Measurements from ENCODE around the gene SNX30.
A peak's percentile ranks its signal among the peaks of the same experiment; 100 is the strongest.

SNX30 gene

GRCh38 chr9:112755675-112756074, 5.1 kb downstream of the SNX30 start:
- Histone ChIP-seq H2BK12ac (ENCODE audit: low read length) (no peak overlapping the region), H3K4me1 (ENCODE audit: control insufficient read depth in 1 of 2, insufficient read depth in 2 of 2, low read length in 2 of 2) (peaks cover 20 to 35% of the 10 kb centered on the region in 2 experiments), H2BK5ac (ENCODE audit: low read depth, low read length, poor library complexity) (no peak overlapping the region), H3K79me1 (ENCODE audit: low read length) (peaks cover 14% of the 10 kb centered on the region), H2AFZ (ENCODE audit: insufficient read depth, low read length, poor library complexity) (no peak overlapping the region), H3K27ac (ENCODE audit: low read depth, low read length) (no peak overlapping the region), H3K4me3 (ENCODE audit: low read depth, low read length) (no peak overlapping the region), H4K12ac (ENCODE audit: low read depth, low read length) (no peak overlapping the region), H3K4ac (ENCODE audit: low read depth, low read length) (no peak overlapping the region), H4K91ac (ENCODE audit: low read depth, low read length) (no peak overlapping the region), H3K23ac (ENCODE audit: low read length) (no peak overlapping the region), H2AK5ac (ENCODE audit: low read length) (no peak overlapping the region), H3K4me2 (ENCODE audit: low read length) (no peak overlapping the region), H3K9me3 (ENCODE audit: insufficient read depth, low read depth, low read length) (no peaks in the 10 kb centered on the region), H3K14ac (ENCODE audit: low read length) (no peak overlapping the region), H3K36me3 (ENCODE audit: control insufficient read depth in 1 of 2, insufficient read depth in 2 of 2, low read length in 2 of 2) (no peaks in the 10 kb centered on the region), H2BK120ac (ENCODE audit: insufficient read depth, low read length, poor library complexity) (no peak overlapping the region), H3K9ac (ENCODE audit: low read length) (no peak overlapping the region), H3K18ac (ENCODE audit: low read length) (no peak overlapping the region), H3K79me2 (ENCODE audit: control insufficient read depth, insufficient read depth, low read length, poor library complexity) (peaks cover 5% of the 10 kb centered on the region), H3K27me3 (ENCODE audit: insufficient read depth, low read length) (no peaks in the 10 kb centered on the region), H4K8ac (ENCODE audit: low read depth, low read length) (no peak overlapping the region)
- no CpG with 5 or more reads among the region's 4 CpGs for WGBS (ENCODE audit: extremely low coverage, insufficient coverage, insufficient read length)
- peak in 1 of 2 donors; percentile 26 for DNase-seq

GRCh38 chr9:112757282-112757883, 6.8 kb downstream of the SNX30 start:
- H2AK5ac ChIP-seq (ENCODE audit: low read length) = no peak overlapping the region
- H3K4ac ChIP-seq (ENCODE audit: low read depth, low read length) = peak overlapping the region; percentile 24
- H3K4me3 ChIP-seq (ENCODE audit: low read depth, low read length) = no peak overlapping the region
- H3K27ac ChIP-seq (ENCODE audit: low read depth, low read length) = no peak overlapping the region
- no peaks in the 10 kb centered on the region for H3K9me3 ChIP-seq (ENCODE audit: insufficient read depth, low read depth, low read length)
- no peak overlapping the region for H3K23ac ChIP-seq (ENCODE audit: low read length)
- H2BK12ac ChIP-seq (ENCODE audit: low read length) = no peak overlapping the region
- peaks cover 20 to 29% of the 10 kb centered on the region in 2 experiments for H3K4me1 ChIP-seq (ENCODE audit: control insufficient read depth in 1 of 2, insufficient read depth in 2 of 2, low read length in 2 of 2)
- H2BK5ac ChIP-seq (ENCODE audit: low read depth, low read length, poor library complexity) = no peak overlapping the region
- WGBS (ENCODE audit: extremely low coverage, insufficient coverage, insufficient read length) = no CpG with 5 or more reads among the region's 7 CpGs
- no peak overlapping the region for H4K12ac ChIP-seq (ENCODE audit: low read depth, low read length)
- no peak overlapping the region for H3K14ac ChIP-seq (ENCODE audit: low read length)
- no peak overlapping the region for H3K4me2 ChIP-seq (ENCODE audit: low read length)
- DNase-seq = peak in 1 of 2 donors; percentile 78
- H3K18ac ChIP-seq (ENCODE audit: low read length) = peak overlapping the region; percentile 43
- H2AFZ ChIP-seq (ENCODE audit: insufficient read depth, low read length, poor library complexity) = no peak overlapping the region
- peak overlapping the region; percentile 15 for H4K8ac ChIP-seq (ENCODE audit: low read depth, low read length)
- H4K91ac ChIP-seq (ENCODE audit: low read depth, low read length) = no peak overlapping the region
- H3K27me3 ChIP-seq (ENCODE audit: insufficient read depth, low read length) = no peaks in the 10 kb centered on the region
- no peaks in the 10 kb centered on the region for H3K79me2 ChIP-seq (ENCODE audit: control insufficient read depth, insufficient read depth, low read length, poor library complexity)
- no peaks in the 10 kb centered on the region for H3K36me3 ChIP-seq (ENCODE audit: control insufficient read depth in 1 of 2, insufficient read depth in 2 of 2, low read length in 2 of 2)
- peaks cover 5% of the 10 kb centered on the region for H3K79me1 ChIP-seq (ENCODE audit: low read length)
- no peak overlapping the region for H2BK120ac ChIP-seq (ENCODE audit: insufficient read depth, low read length, poor library complexity)
- no peak overlapping the region for H3K9ac ChIP-seq (ENCODE audit: low read length)

GRCh38 chr9:112757940-112758339, 7.4 kb downstream of the SNX30 start:
- no peak overlapping the region for H2BK5ac ChIP-seq (ENCODE audit: low read depth, low read length, poor library complexity)
- no peaks in the 10 kb centered on the region for H3K79me2 ChIP-seq (ENCODE audit: control insufficient read depth, insufficient read depth, low read length, poor library complexity)
- no CpG with 5 or more reads among the region's 2 CpGs for WGBS (ENCODE audit: extremely low coverage, insufficient coverage, insufficient read length)
- H4K91ac ChIP-seq (ENCODE audit: low read depth, low read length) = no peak overlapping the region
- H3K14ac ChIP-seq (ENCODE audit: low read length) = no peak overlapping the region
- no peak overlapping the region for H3K27ac ChIP-seq (ENCODE audit: low read depth, low read length)
- no peak overlapping the region for H3K4me3 ChIP-seq (ENCODE audit: low read depth, low read length)
- no peak overlapping the region for H3K23ac ChIP-seq (ENCODE audit: low read length)
- peak overlapping the region; percentile 43 for H3K18ac ChIP-seq (ENCODE audit: low read length)
- no peak overlapping the region for H4K12ac ChIP-seq (ENCODE audit: low read depth, low read length)
- H3K9ac ChIP-seq (ENCODE audit: low read length) = no peak overlapping the region
- H2BK12ac ChIP-seq (ENCODE audit: low read length) = no peak overlapping the region
- H3K4me2 ChIP-seq (ENCODE audit: low read length) = no peak overlapping the region
- H2BK120ac ChIP-seq (ENCODE audit: insufficient read depth, low read length, poor library complexity) = no peak overlapping the region
- no peaks in the 10 kb centered on the region for H3K36me3 ChIP-seq (ENCODE audit: control insufficient read depth in 1 of 2, insufficient read depth in 2 of 2, low read length in 2 of 2)
- peaks cover 5% of the 10 kb centered on the region for H3K79me1 ChIP-seq (ENCODE audit: low read length)
- DNase-seq = no peak
- H3K4ac ChIP-seq (ENCODE audit: low read depth, low read length) = peak overlapping the region; percentile 24
- peaks cover 20 to 29% of the 10 kb centered on the region in 2 experiments for H3K4me1 ChIP-seq (ENCODE audit: control insufficient read depth in 1 of 2, insufficient read depth in 2 of 2, low read length in 2 of 2)
- no peak overlapping the region for H2AFZ ChIP-seq (ENCODE audit: insufficient read depth, low read length, poor library complexity)
- H3K9me3 ChIP-seq (ENCODE audit: insufficient read depth, low read depth, low read length) = no peaks in the 10 kb centered on the region
- H2AK5ac ChIP-seq (ENCODE audit: low read length) = no peak overlapping the region
- H3K27me3 ChIP-seq (ENCODE audit: insufficient read depth, low read length) = no peaks in the 10 kb centered on the region
- H4K8ac ChIP-seq (ENCODE audit: low read depth, low read length) = peak overlapping the region; percentile 16

- 94% methylated on average over 2 of the region's 8 CpGs for WGBS (ENCODE audit: extremely low coverage, insufficient coverage, insufficient read length)
Observed at GRCh38 chr9:112760821-112761220, 10.3 kb downstream of the SNX30 start.

More at GRCh38 chr9:112760821-112761220, 10.3 kb downstream of the SNX30 start:
- no peak overlapping the region for H2BK5ac ChIP-seq (ENCODE audit: low read depth, low read length, poor library complexity)
- H3K4me1 ChIP-seq (ENCODE audit: control insufficient read depth in 1 of 2, insufficient read depth in 2 of 2, low read length in 2 of 2) = peaks cover 13 to 23% of the 10 kb centered on the region in 2 experiments
- no peak overlapping the region for H3K4ac ChIP-seq (ENCODE audit: low read depth, low read length)
- no peak for DNase-seq
- peaks cover 2% of the 10 kb centered on the region for H3K79me1 ChIP-seq (ENCODE audit: low read length)
- H3K27me3 ChIP-seq (ENCODE audit: insufficient read depth, low read length) = no peaks in the 10 kb centered on the region
- no peaks in the 10 kb centered on the region for H3K9me3 ChIP-seq (ENCODE audit: insufficient read depth, low read depth, low read length)
- H3K18ac ChIP-seq (ENCODE audit: low read length) = no peak overlapping the region
- H4K12ac ChIP-seq (ENCODE audit: low read depth, low read length) = no peak overlapping the region
- H2AK5ac ChIP-seq (ENCODE audit: low read length) = no peak overlapping the region
- H3K9ac ChIP-seq (ENCODE audit: low read length) = no peak overlapping the region
- no peak overlapping the region for H4K91ac ChIP-seq (ENCODE audit: low read depth, low read length)
- H3K27ac ChIP-seq (ENCODE audit: low read depth, low read length) = no peak overlapping the region
- no peak overlapping the region for H3K4me2 ChIP-seq (ENCODE audit: low read length)
- H3K23ac ChIP-seq (ENCODE audit: low read length) = no peak overlapping the region
- H3K14ac ChIP-seq (ENCODE audit: low read length) = no peak overlapping the region
- H3K36me3 ChIP-seq (ENCODE audit: control insufficient read depth in 1 of 2, insufficient read depth in 2 of 2, low read length in 2 of 2) = no peaks in the 10 kb centered on the region
- H2AFZ ChIP-seq (ENCODE audit: insufficient read depth, low read length, poor library complexity) = no peak overlapping the region
- no peak overlapping the region for H3K4me3 ChIP-seq (ENCODE audit: low read depth, low read length)
- no peak overlapping the region for H4K8ac ChIP-seq (ENCODE audit: low read depth, low read length)
- H2BK12ac ChIP-seq (ENCODE audit: low read length) = no peak overlapping the region
- no peak overlapping the region for H2BK120ac ChIP-seq (ENCODE audit: insufficient read depth, low read length, poor library complexity)
- H3K79me2 ChIP-seq (ENCODE audit: control insufficient read depth, insufficient read depth, low read length, poor library complexity) = no peaks in the 10 kb centered on the region
